Activated CD4-positive, alpha-beta T cell treated with anti-CD3 and anti-CD28 coated beads for 48 hours (primary cell): ENCODE measurements around the gene SEMA3E.

Source experiments
- DNase-seq: peaks from one replicate; pipeline ENCODE4 v3.0.0-alpha.2; 2020

SEMA3E gene

DNA sequence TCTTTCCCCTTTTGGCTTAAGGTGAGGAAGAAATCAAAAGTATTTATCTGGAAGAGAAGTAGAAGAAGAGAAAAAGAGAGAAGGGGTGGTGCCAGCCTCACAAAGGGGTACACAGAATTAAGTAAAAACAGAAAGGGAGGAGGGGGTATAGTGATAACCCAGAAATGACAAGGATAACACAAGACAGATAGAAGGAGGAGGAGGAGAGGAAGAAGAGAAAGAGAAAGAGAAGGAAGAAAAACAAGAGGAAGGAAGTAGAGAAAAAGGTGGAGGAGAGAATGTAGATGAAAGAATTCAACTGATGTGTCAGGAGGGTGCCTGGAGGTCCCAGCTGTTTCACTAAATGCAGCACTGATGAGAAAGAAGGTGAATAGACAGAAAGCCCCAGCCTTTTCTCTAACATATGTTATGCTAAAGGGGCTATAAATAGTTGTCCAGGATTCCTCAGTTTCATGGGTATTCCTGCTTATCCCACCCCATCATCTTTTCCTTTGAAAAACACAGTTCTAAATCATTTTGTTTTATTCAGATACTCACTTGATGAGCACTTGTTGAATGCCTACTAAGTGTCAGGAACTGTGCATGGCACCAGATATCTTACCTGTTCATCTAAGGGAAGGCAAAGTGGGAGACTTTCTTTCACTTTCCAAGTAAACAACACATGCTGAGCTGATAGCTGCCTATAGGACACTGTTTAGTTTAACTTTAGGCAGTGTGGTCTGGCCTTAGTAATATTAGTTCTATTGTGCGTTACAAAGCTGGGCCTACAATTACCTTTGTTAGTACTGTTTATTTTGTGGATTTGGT lies 8.0 kb downstream of the SEMA3E start:
- no peak for DNase-seq

DNA sequence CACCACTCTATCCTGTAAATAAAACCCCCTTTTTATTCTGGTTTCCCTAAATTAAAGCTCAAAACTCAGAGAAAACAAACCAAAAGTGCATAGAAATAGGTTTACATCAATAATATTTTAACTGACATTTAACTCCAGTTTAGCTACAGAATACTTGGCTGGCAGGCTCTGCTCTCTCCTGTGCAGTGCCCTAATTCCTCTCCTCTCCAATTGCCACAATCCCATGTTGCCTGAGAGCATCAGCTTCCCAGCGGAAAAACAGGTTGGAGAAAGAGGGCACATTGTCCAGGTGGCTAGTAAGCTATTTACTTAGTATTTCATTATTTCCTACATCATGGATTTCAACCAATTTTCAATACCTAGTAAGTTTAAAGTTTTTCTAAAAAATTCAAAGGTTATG lies 8.7 kb downstream of the SEMA3E start:
- DNase-seq = no peak

DNA sequence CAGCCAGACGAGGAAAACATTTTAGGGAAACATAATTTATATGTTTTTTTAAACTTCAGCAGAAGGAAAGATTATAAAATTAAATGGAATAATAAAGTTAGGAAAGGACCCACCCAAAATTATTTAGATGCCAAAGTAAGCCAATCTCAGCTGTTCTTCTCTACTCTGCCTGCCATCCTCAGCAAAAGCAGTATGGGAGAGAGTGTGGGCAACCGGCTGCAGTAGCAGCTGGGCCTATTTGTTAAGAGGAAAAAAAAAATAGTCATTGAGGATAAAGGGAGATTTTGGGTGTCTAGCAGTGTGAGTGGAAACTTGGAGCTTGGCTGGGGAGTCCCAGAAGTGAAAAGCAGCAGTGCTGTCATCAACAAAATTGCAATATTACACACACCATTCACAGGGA lies 15.4 kb downstream of the SEMA3E start:
- no peak for DNase-seq

DNA sequence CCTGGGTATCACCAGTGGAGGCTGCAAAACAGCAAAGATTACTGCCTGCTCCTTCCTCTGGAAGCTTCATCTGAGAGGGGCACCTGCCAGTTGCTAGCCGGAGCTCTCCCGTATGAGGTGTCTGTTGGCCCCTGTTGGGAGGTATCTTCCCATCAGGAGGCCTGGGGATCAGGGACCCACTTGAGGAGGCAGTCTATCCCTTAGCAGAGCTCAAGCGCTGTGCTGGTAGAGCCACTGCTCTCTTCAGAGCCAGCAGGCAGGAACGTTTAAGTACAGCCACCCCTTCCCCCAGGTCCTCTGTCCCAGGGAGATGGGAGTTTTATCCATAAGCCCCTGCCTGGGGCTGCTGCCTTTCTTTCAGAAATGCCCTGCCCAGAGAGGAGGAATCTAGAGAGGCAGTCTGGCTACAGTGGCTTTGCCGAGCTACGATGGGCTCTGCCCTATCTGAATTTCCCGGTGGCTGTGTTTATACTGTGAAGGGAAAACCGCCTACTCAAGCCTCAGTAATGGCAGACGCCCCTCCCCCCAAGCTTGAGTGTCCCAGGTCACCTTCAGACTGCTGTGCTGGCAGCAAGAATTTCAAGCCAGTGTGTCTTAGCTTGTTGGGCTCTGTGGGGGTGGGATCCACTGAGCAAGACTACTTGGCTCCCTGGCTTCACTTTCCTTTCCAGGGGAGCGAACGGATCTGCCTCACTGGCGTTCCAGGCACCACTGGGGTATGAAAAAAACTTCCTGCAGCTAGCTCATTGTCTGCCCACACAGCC lies 19.6 kb downstream of the SEMA3E start:
- DNase-seq = no peak

- no peak for DNase-seq
Observed at GRCh38 chr7:83617858-83618257, 31.1 kb downstream of the SEMA3E start.

- no peak for DNase-seq
Observed at GRCh38 chr7:83614112-83614511, 34.8 kb downstream of the SEMA3E start.

DNA sequence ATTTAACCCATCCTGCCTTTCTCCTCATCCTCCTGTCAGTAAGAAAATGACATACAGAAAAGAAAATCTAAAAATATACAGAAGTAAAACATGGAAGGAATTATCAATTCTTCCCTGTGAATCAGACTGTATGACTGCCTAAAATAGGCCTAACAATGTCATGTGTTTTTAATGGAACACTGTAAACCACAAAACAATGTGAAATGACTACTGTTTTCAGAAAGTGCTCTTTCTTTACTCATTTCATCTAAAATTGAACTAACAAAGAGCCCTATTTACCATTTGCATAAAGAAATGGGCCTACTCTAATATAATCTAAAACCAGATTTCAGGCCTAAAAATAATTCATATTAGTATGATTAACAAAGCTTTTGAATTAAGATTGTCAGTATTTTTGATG lies 35.7 kb downstream of the SEMA3E start:
- DNase-seq = no peak

- no peak for DNase-seq
Observed at GRCh38 chr7:83611776-83612175, 37.2 kb downstream of the SEMA3E start.

- DNase-seq = no peak
Observed at GRCh38 chr7:83610649-83611304, 38.2 kb downstream of the SEMA3E start.

- DNase-seq = no peak
Observed at GRCh38 chr7:83608716-83609115, 40.2 kb downstream of the SEMA3E start.

DNA sequence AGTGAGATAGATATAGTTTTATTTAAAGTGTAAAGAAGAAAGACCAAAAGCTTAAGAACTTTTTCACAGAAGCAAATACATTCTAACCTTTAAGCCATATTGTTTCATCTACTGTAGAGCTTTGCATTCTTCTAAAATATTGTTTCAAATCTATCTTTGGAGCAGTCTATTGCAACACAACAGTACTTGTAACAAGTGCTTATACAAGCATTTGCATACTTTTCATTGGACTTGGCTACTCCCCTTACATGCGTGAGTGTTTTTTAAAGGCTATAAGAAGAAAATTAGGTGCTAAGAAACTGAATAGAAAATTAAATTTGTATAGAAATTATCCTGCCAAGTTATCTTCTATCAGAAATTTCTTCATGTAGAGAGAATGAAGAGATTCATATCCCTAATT lies 45.3 kb downstream of the SEMA3E start:
- no peak for DNase-seq

- no peak for DNase-seq
Observed at GRCh38 chr7:83599131-83599530, 49.8 kb downstream of the SEMA3E start.

DNA sequence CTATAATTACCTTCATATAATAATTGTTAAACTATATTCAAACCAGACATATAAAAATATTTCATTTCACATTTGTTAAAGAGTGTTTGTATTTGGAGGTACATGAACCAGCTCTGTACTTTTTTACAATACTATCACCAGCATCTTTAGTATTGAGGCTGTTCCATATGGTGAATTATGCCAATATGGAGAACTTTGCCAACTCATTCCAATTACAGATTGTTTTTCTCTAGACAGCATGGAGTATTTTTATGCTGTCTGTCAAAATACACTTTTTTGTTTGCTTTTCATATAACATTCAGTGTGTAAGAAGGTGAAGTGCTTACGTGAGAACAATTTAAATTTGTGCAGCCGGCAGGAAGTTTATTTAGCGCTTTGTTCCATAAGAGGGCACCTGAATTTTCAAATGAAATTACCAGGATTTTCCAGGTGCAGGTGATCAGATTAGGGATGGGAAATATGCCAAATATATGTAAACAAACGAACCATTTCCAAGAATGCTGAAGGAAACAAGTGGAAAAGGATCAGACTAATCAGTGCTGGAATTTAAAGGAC lies 54.9 kb downstream of the SEMA3E start:
- no peak for DNase-seq

DNA sequence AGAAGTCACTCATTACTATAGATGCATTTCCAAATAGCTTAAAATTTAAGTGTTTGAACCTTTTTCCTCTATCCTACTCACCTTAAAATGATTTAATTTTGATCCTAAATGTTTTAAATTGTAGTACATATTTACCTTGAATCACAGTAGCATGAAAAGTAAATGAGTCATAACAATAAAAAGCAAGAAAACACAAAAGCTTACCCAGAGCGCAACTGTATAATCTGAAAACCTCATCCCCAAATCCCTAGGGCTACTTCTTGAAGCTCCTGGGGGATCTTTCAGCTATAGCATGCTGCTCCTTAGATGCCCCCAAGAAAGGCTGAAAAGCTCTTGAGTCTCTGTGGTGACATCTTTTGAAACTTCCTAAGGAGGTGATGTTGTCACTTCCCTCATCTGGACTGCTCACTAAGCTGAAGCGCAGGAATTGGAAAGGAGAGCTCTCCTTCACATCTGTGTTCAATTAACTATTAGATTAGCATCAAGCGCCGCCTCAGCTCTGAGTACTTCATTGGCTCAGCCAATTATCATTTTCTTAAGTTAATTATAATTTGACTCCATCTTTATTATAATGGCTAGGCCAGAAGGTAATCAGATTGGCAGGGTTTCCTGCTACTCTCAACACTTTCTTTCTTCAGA lies 60.2 kb downstream of the SEMA3E start:
- no peak for DNase-seq

- no peak for DNase-seq
Observed at GRCh38 chr7:83586281-83586680, 62.7 kb downstream of the SEMA3E start.

DNA sequence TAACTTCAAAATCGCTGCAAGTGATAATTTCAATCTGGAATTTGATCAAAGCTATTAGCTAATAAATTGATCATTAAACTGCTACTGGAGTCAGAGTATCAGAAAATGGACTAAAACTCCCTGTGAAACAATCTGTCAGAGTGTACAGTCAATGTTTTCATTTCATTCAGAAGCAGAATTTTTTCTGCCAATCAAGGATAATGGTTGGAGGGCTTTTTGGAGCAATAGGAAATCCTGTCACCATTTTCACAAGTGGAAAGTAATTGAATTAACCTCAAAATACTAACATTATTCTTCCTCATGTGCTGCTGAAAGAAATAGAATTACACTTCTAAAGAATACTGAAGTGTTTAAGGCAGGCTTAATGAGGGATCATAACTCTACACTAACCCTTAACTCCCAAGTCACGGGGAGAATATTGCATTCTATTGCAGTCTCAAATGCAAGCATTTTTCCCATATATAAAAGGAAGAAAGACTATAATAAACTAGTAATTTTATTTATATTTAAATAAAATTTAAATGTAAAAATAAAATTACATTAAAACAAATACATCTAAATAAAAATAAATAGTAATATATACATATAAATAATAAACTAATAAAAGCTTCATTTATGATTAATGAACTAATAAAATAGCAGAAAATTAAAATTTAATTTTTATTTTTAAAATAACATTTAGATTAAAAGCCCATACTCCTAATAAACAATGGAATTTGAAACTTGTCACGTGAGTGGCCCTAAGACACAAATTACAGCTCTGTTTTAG lies 67.1 kb downstream of the SEMA3E start:
- no peak for DNase-seq

- DNase-seq = no peak
Observed at GRCh38 chr7:83579740-83580139, 69.2 kb downstream of the SEMA3E start.

GRCh38 chr7:83575436-83575835 lies 73.5 kb downstream of the SEMA3E start:
- no peak for DNase-seq

DNA sequence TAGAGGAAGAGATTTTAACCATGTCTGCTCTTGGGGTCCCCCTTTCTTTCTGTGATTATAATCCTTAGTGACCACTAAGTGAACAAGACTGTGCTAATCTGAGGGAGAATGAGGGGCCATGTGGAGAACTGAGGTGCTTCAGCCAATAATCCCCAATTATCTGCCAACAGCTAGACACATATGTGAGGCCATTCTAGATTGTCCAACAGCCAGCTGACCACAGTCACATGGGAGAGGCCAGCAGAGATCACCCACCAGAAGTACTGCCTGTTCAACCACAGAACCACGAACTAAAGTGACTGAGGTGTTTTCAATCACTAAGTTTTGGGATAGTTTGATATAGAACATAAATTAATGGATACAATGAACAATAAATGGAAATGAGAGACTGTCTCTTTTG lies 74.3 kb downstream of the SEMA3E start:
- no peak for DNase-seq

- no peak for DNase-seq
Observed at GRCh38 chr7:83562960-83563359, 86.0 kb downstream of the SEMA3E start.

DNA sequence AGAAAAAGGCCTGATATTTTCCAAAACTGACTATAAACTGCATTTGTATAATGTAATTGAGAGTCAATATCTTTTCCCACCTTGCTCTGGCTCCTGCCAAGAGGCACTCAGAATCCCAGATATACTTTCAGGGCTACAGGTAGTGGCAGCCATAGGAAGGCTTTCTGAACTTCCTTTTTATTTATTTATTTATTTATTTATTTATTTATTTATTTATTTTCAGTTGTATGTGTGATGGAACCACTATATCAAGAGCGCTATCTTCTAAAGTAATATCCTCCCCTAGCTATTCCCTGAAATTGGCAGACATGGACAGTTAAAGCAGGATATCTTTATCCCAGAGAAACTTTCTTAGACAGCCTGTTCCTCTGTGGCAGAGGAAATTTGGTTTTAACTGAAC lies 86.7 kb downstream of the SEMA3E start:
- DNase-seq = no peak

DNA sequence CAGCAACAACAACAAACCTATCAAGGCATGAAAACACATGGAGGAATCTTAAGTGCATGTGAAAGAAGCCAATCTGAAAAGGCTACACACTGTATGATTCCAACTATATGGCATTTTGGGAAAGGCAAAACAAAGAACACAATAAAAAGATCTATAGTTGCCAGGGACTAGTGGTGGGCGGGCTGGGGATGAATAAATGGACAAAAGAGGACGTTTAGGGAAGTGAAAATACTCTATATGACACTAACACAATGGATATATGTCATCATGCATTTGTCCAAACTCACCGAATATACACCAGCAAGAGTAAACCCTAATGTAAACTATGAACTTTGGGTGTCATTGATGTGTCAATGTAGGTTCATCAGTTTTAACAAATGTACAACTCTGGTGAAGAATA lies 89.1 kb downstream of the SEMA3E start:
- no peak for DNase-seq
